Measurements from ENCODE around the gene FAM170B. TPM values are rescaled to one million over a fixed set of nuclear protein-coding genes. Genes with fewer than 3 reads are reported as not detected.

FAM170B gene
- total RNA-seq, 1 experiment from 2014 or later: not detected

- Mint-ChIP-seq H3K27ac (no peak overlapping the region), H3K27me3 (ENCODE audit: low read depth) (no peaks in the 10 kb centered on the region), H3K4me3 (no peak overlapping the region), H3K9me3 (peaks cover 22% of the 10 kb centered on the region), H3K4me1 (no peaks in the 10 kb centered on the region; the same call in 1 of the 2 replicates), H3K36me3 (peaks cover 8% of the 10 kb centered on the region)
- POLR2A ChIA-PET: no interaction called here
- CTCF ChIA-PET: no interaction called here
- no peak for ATAC-seq
- no peak for DNase-seq (ENCODE audit: low spot score)
- TF ChIP-seq FOXK1 (CRISPR knock-in tag; IDR thresholded peaks at IDR 0.05) (no peak), TP53 (CRISPR knock-in tag; IDR thresholded peaks at IDR 0.05) (no peak), CBFB (CRISPR knock-in tag; IDR thresholded peaks at IDR 0.05; ENCODE audit: low read depth) (no peak), MAX (CRISPR knock-in tag; IDR thresholded peaks at IDR 0.05) (no peak), HMGXB4 (CRISPR knock-in tag; IDR thresholded peaks at IDR 0.05) (no peak), NFE2L1 (CRISPR knock-in tag; IDR thresholded peaks at IDR 0.05) (no peak), ZNF317 (CRISPR knock-in tag; IDR thresholded peaks at IDR 0.05; ENCODE audit: borderline replicate concordance, low read depth) (no peak), TEAD4 (CRISPR knock-in tag; IDR thresholded peaks at IDR 0.05) (no peak), ETV6 (CRISPR knock-in tag; IDR thresholded peaks at IDR 0.05) (no peak)
Observed at GRCh38 chr10:49152037-49152436, 18.2 kb upstream of the FAM170B start.

- Mint-ChIP-seq H3K27ac (no peak overlapping the region), H3K36me3 (peaks cover 8% of the 10 kb centered on the region), H3K4me3 (no peak overlapping the region), H3K27me3 (ENCODE audit: low read depth) (no peaks in the 10 kb centered on the region), H3K4me1 (no peaks in the 10 kb centered on the region), H3K9me3 (peaks cover 20% of the 10 kb centered on the region)
- ATAC-seq (no peak), DNase-seq (ENCODE audit: low spot score) (no peak)
- TF ChIP-seq ERG (CRISPR knock-in tag; IDR thresholded peaks at IDR 0.05) (no peak), USF2 (CRISPR knock-in tag; IDR thresholded peaks at IDR 0.05) (no peak)
- ChIA-PET CTCF (no interaction called here), POLR2A (no interaction called here)
Observed at GRCh38 chr10:49151481-49151880, 17.7 kb upstream of the FAM170B start.

- CTCF ChIA-PET: no interaction called here
- Mint-ChIP-seq H3K4me1 (no peaks in the 10 kb centered on the region), H3K27me3 (ENCODE audit: low read depth) (no peaks in the 10 kb centered on the region), H3K9me3 (peaks cover 20% of the 10 kb centered on the region), H3K36me3 (peaks cover 8% of the 10 kb centered on the region), H3K4me3 (no peak overlapping the region), H3K27ac (no peak overlapping the region)
- POLR2A ChIA-PET: no interaction called here
- DNase-seq (ENCODE audit: low spot score) (no peak), ATAC-seq (no peak)
- TF ChIP-seq ATF2 (CRISPR knock-in tag; IDR thresholded peaks at IDR 0.05; ENCODE audit: borderline replicate concordance, low read depth) (no peak), ZNF317 (CRISPR knock-in tag; IDR thresholded peaks at IDR 0.05; ENCODE audit: borderline replicate concordance, low read depth) (no peak), HMGA2 (CRISPR knock-in tag; IDR thresholded peaks at IDR 0.05) (no peak), ATF6 (CRISPR knock-in tag; IDR thresholded peaks at IDR 0.05) (no peak), HMGXB4 (CRISPR knock-in tag; IDR thresholded peaks at IDR 0.05) (no peak), ZNF138 (CRISPR knock-in tag; conservative IDR thresholded peaks at IDR 0.05) (no peak), ESRRA (CRISPR knock-in tag; IDR thresholded peaks at IDR 0.05; ENCODE audit: borderline replicate concordance) (no peak), JUN (CRISPR knock-in tag; IDR thresholded peaks at IDR 0.05) (no peak), CREM (CRISPR knock-in tag; IDR thresholded peaks at IDR 0.05) (no peak), ETV6 (CRISPR knock-in tag; IDR thresholded peaks at IDR 0.05) (no peak), TCF7 (CRISPR knock-in tag; IDR thresholded peaks at IDR 0.05; ENCODE audit: low read depth) (no peak), ZNF232 (CRISPR knock-in tag; IDR thresholded peaks at IDR 0.05) (no peak), SMAD4 (CRISPR knock-in tag; IDR thresholded peaks at IDR 0.05) (no peak)
Observed at GRCh38 chr10:49151025-49151445, 17.2 kb upstream of the FAM170B start.
